Fibroblast of skin of back (primary cell): ENCODE results near the gene CDIPT.
"Not testable (repeated sequence)": the region's sequence is repeated elsewhere in the genome, so short reads cannot be mapped to it uniquely, and the experiment has no call there.

Experiments used
- DNase-seq: peaks from one replicate; pipeline ENCODE4 v3.0.0-alpha.2; 2013

The CDIPT gene

GRCh38 chr16:29858149-29858849, 4.7 kb downstream of the CDIPT start:
- no peak for DNase-seq

GRCh38 chr16:29857133-29857760, 5.8 kb downstream of the CDIPT start:
- DNase-seq, result peak; percentile 19

- no peak for DNase-seq
Observed at GRCh38 chr16:29854520-29855100, 8.4 kb downstream of the CDIPT start.

- DNase-seq, result peak; percentile 50
Observed at GRCh38 chr16:29852654-29853053, 10.4 kb downstream of the CDIPT start.

- DNase-seq, result no peak
Observed at GRCh38 chr16:29850998-29851397, 12.0 kb downstream of the CDIPT start.

- DNase-seq, result no peak
Observed at GRCh38 chr16:29849505-29849904, 13.5 kb downstream of the CDIPT start.

GRCh38 chr16:29848420-29849297, 14.4 kb downstream of the CDIPT start:
- DNase-seq, result peak; percentile 59

- DNase-seq, result no peak
Observed at GRCh38 chr16:29845656-29846055, 17.4 kb downstream of the CDIPT start.

- DNase-seq, result no peak
Observed at GRCh38 chr16:29844575-29845331, 18.3 kb downstream of the CDIPT start.

- DNase-seq, result no peak
Observed at GRCh38 chr16:29843931-29844330, 19.1 kb downstream of the CDIPT start.

GRCh38 chr16:29842732-29843346, 20.2 kb downstream of the CDIPT start:
- DNase-seq, result no peak

- DNase-seq, result no peak
Observed at GRCh38 chr16:29841631-29842030, 21.4 kb downstream of the CDIPT start.

GRCh38 chr16:29840240-29840639, 22.8 kb downstream of the CDIPT start:
- no peak for DNase-seq

- no peak for DNase-seq
Observed at GRCh38 chr16:29839822-29840221, 23.2 kb downstream of the CDIPT start.

- DNase-seq, result no peak
Observed at GRCh38 chr16:29837841-29838240, 25.2 kb downstream of the CDIPT start.

GRCh38 chr16:29836623-29837022, 26.4 kb downstream of the CDIPT start:
- no peak for DNase-seq

GRCh38 chr16:29835926-29836325, 27.1 kb downstream of the CDIPT start:
- DNase-seq, result no peak

GRCh38 chr16:29834079-29834478, 28.9 kb downstream of the CDIPT start:
- DNase-seq, result no peak

- DNase-seq, result not testable (repeated sequence)
Observed at GRCh38 chr16:29833219-29833618, 29.8 kb downstream of the CDIPT start.

- DNase-seq, result no peak
Observed at GRCh38 chr16:29831490-29831889, 31.5 kb downstream of the CDIPT start.

- DNase-seq, result no peak
Observed at GRCh38 chr16:29830774-29831173, 32.3 kb downstream of the CDIPT start.

- DNase-seq, result no peak
Observed at GRCh38 chr16:29826342-29826695, 36.7 kb downstream of the CDIPT start.
